ENCODE results near the gene SMNDC1.
A peak's percentile ranks its signal among the peaks of the same experiment; 100 is the strongest.
"Not testable (repeated sequence)": the region's sequence is repeated elsewhere in the genome, so short reads cannot be mapped to it uniquely, and the experiment has no call there.

The SMNDC1 gene

GRCh38 chr10:110304780-110305421 is at the start of gene SMNDC1:
TSS of gene SMNDC1 (minus strand) at chr10:110304920. CDS start at chr10:110303587, 1,333 bp downstream.
- peak; percentile 89 for DNase-seq (ENCODE audit: low spot score)

- DNase-seq (ENCODE audit: low spot score), result peak; percentile 82
Observed at GRCh38 chr10:110354322-110354766, 49.6 kb upstream of the SMNDC1 start.

GRCh38 chr10:110353244-110354119 is 48.8 kb upstream of the SMNDC1 start:
- DNase-seq (ENCODE audit: low spot score), result peak; percentile 77

- no peak for DNase-seq (ENCODE audit: low spot score)
Observed at GRCh38 chr10:110352930-110353243, 48.2 kb upstream of the SMNDC1 start.

GRCh38 chr10:110350812-110351211 is 46.1 kb upstream of the SMNDC1 start:
- no peak for DNase-seq (ENCODE audit: low spot score)

GRCh38 chr10:110349831-110350230 is 45.1 kb upstream of the SMNDC1 start:
- DNase-seq (ENCODE audit: low spot score), result no peak

- no peak for DNase-seq (ENCODE audit: low spot score)
Observed at GRCh38 chr10:110349386-110349785, 44.7 kb upstream of the SMNDC1 start.

GRCh38 chr10:110348336-110348735 is 43.6 kb upstream of the SMNDC1 start:
- no peak for DNase-seq (ENCODE audit: low spot score)

GRCh38 chr10:110346914-110347313 is 42.2 kb upstream of the SMNDC1 start:
- no peak for DNase-seq (ENCODE audit: low spot score)

- no peak for DNase-seq (ENCODE audit: low spot score)
Observed at GRCh38 chr10:110345286-110345685, 40.6 kb upstream of the SMNDC1 start.

- DNase-seq (ENCODE audit: low spot score), result no peak
Observed at GRCh38 chr10:110344622-110345021, 39.9 kb upstream of the SMNDC1 start.

GRCh38 chr10:110343947-110344346 is 39.2 kb upstream of the SMNDC1 start:
- no peak for DNase-seq (ENCODE audit: low spot score)

GRCh38 chr10:110340816-110341215 is 36.1 kb upstream of the SMNDC1 start:
- no peak for DNase-seq (ENCODE audit: low spot score)

GRCh38 chr10:110340122-110340521 is 35.4 kb upstream of the SMNDC1 start:
- no peak for DNase-seq (ENCODE audit: low spot score)

- DNase-seq (ENCODE audit: low spot score), result no peak
Observed at GRCh38 chr10:110337906-110338305, 33.2 kb upstream of the SMNDC1 start.

- DNase-seq (ENCODE audit: low spot score), result no peak
Observed at GRCh38 chr10:110337401-110337800, 32.7 kb upstream of the SMNDC1 start.

GRCh38 chr10:110336111-110336721 is 31.5 kb upstream of the SMNDC1 start:
- peak; percentile 85 for DNase-seq (ENCODE audit: low spot score)

GRCh38 chr10:110335314-110336064 is 30.8 kb upstream of the SMNDC1 start:
- no peak for DNase-seq (ENCODE audit: low spot score)

- no peak for DNase-seq (ENCODE audit: low spot score)
Observed at GRCh38 chr10:110334061-110334656, 29.4 kb upstream of the SMNDC1 start.

- not testable (repeated sequence) for DNase-seq (ENCODE audit: low spot score)
Observed at GRCh38 chr10:110331226-110331795, 26.6 kb upstream of the SMNDC1 start.

GRCh38 chr10:110330675-110331074 is 26.0 kb upstream of the SMNDC1 start:
- no peak for DNase-seq (ENCODE audit: low spot score)
